ENCODE data around the gene BTF3. TPM values are rescaled to one million over a fixed set of nuclear protein-coding genes. Genes with fewer than 3 reads are reported as not detected.

BTF3 gene
- total and polyA plus RNA-seq, 2 of the 8 experiments (the other 6 are each of a cell fraction or from before 2014, with no cell fraction given), result 396 to 754 TPM

GRCh38 chr5:73483676-73484075, 14.6 kb upstream of the BTF3 start:
- no peak overlapping the region; the same call in 1 of the 2 replicates for H2BK12ac ChIP-seq (ENCODE audit: low read depth, low read length)
- H3K4me2 ChIP-seq (ENCODE audit: insufficient read depth in 1 of 2, low read depth in 2 of 2, low read length in 2 of 2), result no peak overlapping the region
- ChIA-PET CTCF (ENCODE audit: partially characterized antibody) (interaction anchor here (0.7 to 2.5 kb wide), 8 partner anchors 10 to 52 kb away, joined by 3 to 9 read pairs (median 5); partner anchors contain the start of gene BTF3), POLR2A (ENCODE audit: partially characterized antibody) (interaction anchor here (0.9 to 9.3 kb wide), 3 partner anchors 13 to 23 kb away, joined by 3 to 170 read pairs (median 3); partner anchors contain the start of gene BTF3)
- H2BK15ac ChIP-seq (ENCODE audit: low read length), result 0 out of 2 replicates have a peak overlapping the region, but pooled peaks have one; percentile 40
- no peak overlapping the region for H2AK5ac ChIP-seq (ENCODE audit: low read depth, low read length)
- no peaks in the 10 kb centered on the region for H3K36me3 ChIP-seq (ENCODE audit: control insufficient read depth in 2 of 4, insufficient read depth in 4 of 4, low read length in 3 of 4)
- H3K4me1 ChIP-seq (replicated peaks in 1 of 4; ENCODE audit: control insufficient read depth in 3 of 4, insufficient read depth in 4 of 4, low read length in 3 of 4), result peaks cover 12 to 19% (median 18%) of the 10 kb centered on the region in 4 experiments
- H3K14ac ChIP-seq (ENCODE audit: insufficient read length), result no peak overlapping the region
- H3K9me3 ChIP-seq (ENCODE audit: insufficient read depth in 2 of 2, low read depth in 1 of 2, low read length in 1 of 2), result no peaks in the 10 kb centered on the region
- H3K27ac ChIP-seq (ENCODE audit: low read depth, low read length), result no peak overlapping the region
- H4K91ac ChIP-seq (replicated peaks; ENCODE audit: insufficient read length, low read length), result no peak overlapping the region
- DNase-seq (ENCODE audit: low read depth in 1 of 2, low spot score in 2 of 2) (no peak), FAIRE-seq (no peak)
- H3K27me3 ChIP-seq (replicated peaks in 1 of 4; ENCODE audit: control insufficient read depth in 3 of 4, extremely low read depth in 1 of 4, insufficient read depth in 3 of 4, low read length in 3 of 4), result no peaks in the 10 kb centered on the region
- H3K56ac ChIP-seq (replicated peaks; ENCODE audit: insufficient read length, low read depth, low read length), result no peak overlapping the region
- peak overlapping the region; percentile 27; the same call in 1 of the 2 replicates for H3K18ac ChIP-seq (ENCODE audit: extremely low read depth, low read length)
- no peaks in the 10 kb centered on the region for H3K79me2 ChIP-seq (ENCODE audit: control insufficient read depth in 1 of 2, insufficient read depth in 2 of 2, low read length in 2 of 2)
- TF ChIP-seq EGR1 (IDR thresholded peaks at IDR 0.05; ENCODE audit: borderline replicate concordance, low read depth, low read length) (no peak), SIN3A (conservative IDR thresholded peaks at IDR 0.05 in 1 of 2, IDR thresholded peaks at IDR 0.05 in 1 of 2; ENCODE audit: low read depth in 1 of 2, low read length in 2 of 2) (no peak), TEAD4 (IDR thresholded peaks at IDR 0.05; ENCODE audit: low read depth, low read length) (peak; percentile 80)
- H3K4ac ChIP-seq (replicated peaks; ENCODE audit: insufficient read length, low read depth, low read length), result no peak overlapping the region
- no peaks in the 10 kb centered on the region for H4K20me1 ChIP-seq (replicated peaks in 1 of 2; ENCODE audit: control insufficient read depth in 1 of 2, insufficient read depth in 2 of 2, low read length in 2 of 2)
- H2AFZ ChIP-seq (ENCODE audit: low read length), result no peak overlapping the region
- no peak overlapping the region for H2BK120ac ChIP-seq (replicated peaks; ENCODE audit: low read depth, low read length)
- no peak overlapping the region for H4K5ac ChIP-seq (ENCODE audit: insufficient read length, low read depth, low read length)
- no peaks in the 10 kb centered on the region; the same call in 1 of the 2 replicates for H3K23me2 ChIP-seq (ENCODE audit: low read depth, low read length)
- peak overlapping the region; percentile 88 for H2BK20ac ChIP-seq (ENCODE audit: low read length)
- no peak overlapping the region for H3K4me3 ChIP-seq (ENCODE audit: extremely low read depth in 1 of 4, insufficient read depth in 2 of 4, low read depth in 3 of 4, low read length in 4 of 4)
- no peak overlapping the region for H4K8ac ChIP-seq (ENCODE audit: extremely low read depth, insufficient read depth, low read length)
- 85% methylated on average over 4 of the region's 4 CpGs; no CpG with 5 or more reads in 1 of the 2 experiments for WGBS, 2 experiments (ENCODE audit: extremely low coverage in 1 of 2, insufficient coverage in 1 of 2, insufficient read length in 1 of 2, insufficient replicate concordance in 2 of 2, low coverage in 1 of 2, low lambda C conversion rate in 2 of 2, missing lambda C conversion rate in 1 of 2)
- no peak overlapping the region; the same call in 1 of the 2 replicates for H2BK5ac ChIP-seq (ENCODE audit: low read depth, low read length)
- H3K9ac ChIP-seq (replicated peaks in 1 of 4; ENCODE audit: extremely low read depth in 1 of 4, low read depth in 3 of 4, low read length in 3 of 4), result no peak overlapping the region
- no peak overlapping the region for H3K23ac ChIP-seq (ENCODE audit: insufficient read length)
- H3K79me1 ChIP-seq (ENCODE audit: low read depth, low read length), result no peaks in the 10 kb centered on the region
